HG03280 (cell line): ENCODE results near the gene RING1.
"Not testable (repeated sequence)": the region's sequence is repeated elsewhere in the genome, so short reads cannot be mapped to it uniquely, and the experiment has no call there.

ENCODE experiments used
- ATAC-seq: cut with Tn5 transposase; IDR thresholded peaks from one replicate; pipeline ENCODE4 v1.9.1; 2021; ENCODE audit warnings: mild to moderate bottlenecking, moderate library complexity; ENCODE audit not compliant: unreplicated experiment

The RING1 gene

DNA sequence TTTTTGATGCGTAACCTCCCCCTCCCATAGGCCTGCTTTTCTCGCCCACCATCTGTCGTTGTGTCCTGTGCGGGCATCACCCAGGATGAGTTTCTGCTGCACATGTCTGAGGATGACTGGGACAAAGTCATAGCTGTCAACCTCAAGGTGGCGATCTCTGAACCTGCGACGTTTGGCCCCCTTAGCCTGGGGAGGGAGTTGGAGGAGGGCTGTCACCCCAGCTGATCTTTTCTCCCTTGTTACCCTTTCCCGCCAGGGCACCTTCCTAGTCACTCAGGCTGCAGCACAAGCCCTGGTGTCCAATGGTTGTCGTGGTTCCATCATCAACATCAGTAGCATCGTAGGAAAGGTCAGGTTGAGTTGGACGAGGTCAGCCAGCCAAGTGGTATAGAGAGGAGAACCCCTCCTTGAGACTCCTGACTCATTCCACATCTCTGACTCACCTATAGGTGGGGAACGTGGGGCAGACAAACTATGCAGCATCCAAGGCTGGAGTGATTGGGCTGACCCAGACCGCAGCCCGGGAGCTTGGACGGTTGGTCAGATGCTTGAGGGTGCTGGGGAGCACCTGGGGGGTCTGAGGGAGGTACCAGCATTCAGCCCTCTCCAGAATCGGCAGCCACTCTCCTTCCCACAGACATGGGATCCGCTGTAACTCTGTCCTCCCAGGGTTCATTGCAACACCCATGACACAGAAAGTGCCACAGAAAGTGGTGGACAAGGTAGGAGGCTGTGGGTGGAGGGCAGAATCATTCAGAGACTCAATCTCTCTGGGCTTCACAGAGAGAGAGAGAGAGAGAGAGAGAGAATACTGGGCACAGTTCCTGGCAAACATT is 2.9 kb upstream of the RING1 start:
- no peak for ATAC-seq

- no peak for ATAC-seq
Measured at GRCh38 chr6:33206027-33206863, 2.1 kb upstream of the RING1 start.

DNA sequence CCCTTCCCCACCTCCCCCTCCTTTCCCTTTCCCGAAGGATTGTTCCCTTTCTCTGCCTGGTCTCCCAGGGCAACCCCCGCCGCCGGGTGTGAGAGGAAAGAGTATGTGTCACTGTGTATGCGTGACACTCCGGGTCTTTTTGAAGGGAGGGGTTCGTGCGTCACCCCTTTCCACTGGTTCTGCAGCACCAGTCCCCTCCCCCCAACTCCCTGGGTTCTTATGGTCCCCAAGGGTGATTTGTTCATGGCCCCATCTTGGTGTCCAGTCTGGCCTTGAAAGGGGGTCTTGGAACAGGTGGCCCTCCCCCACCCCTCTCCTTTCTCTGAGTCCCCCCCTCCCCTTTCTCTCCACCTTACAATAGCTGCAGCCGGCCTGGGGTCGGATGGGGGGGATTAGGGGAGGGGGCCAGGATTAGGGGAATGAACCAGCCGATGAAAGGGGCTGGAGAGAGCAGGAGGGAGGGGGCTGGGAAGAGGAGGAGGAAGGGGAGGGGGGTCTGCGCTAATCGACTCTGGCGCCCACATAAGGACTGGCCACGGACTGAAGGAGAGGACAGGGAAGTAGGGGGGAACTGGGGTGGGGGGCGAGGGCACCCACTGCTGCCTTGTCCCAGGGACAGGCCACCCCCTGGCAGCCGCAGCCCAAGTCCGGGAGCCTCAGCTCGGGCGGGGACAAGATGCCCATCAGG is 1.3 kb upstream of the RING1 start:
- no peak for ATAC-seq

DNA sequence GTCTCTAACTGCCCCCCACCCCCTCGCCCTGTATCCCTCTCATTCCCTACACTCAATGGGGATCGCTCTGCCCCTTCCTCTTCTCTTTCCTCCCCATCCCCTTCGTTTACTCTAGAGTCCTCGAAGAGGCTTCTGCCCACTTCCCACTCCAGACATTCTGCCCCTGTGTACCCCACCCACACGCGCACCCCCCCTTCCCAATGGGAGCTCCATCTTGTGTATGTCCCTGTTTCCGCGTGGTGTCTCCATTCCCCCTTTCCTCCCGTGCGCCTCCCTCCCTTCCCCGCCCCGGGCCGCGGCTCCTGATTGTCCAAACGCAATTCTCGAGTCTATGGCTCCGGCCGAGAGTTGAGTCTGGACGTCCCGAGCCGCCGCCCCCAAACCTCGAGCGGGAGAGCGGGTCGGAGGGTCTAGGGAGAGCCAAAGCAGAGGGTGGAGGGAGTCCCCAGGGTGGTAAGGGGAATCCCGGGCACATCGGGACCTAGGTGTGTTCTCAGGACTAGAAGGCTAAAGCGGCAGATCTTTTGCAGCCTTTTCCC is 679 bp upstream of the RING1 start:
- ATAC-seq = no peak

GRCh38 chr6:33209856-33210255 is 1.6 kb downstream of the RING1 start:
- no peak for ATAC-seq

GRCh38 chr6:33211136-33211535 is 2.8 kb downstream of the RING1 start:
- ATAC-seq = no peak

DNA sequence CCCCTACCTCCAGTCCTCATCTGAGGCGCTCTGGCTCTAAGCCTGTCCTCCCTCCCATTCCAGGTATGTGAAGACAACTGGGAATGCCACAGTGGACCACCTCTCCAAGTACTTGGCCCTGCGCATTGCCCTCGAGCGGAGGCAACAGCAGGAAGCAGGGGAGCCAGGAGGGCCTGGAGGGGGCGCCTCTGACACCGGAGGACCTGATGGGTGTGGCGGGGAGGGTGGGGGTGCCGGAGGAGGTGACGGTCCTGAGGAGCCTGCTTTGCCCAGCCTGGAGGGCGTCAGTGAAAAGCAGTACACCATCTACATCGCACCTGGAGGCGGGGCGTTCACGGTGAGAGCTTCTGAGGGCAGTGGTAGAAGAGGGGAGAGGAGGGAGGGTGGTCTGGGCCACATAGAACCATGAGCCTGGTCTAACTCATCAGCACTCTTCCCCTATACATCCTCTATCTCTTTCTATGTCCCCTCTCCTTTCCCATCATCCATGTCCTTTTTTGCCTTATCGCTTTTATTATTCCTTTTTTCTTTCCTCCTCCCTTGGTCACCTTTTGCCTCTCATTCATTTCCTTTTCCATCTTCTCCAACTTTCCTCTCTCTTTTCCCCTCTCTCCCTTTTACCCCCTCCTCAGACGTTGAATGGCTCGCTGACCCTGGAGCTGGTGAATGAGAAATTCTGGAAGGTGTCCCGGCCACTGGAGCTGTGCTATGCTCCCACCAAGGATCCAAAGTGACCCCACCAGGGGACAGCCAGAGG is 3.5 kb downstream of the RING1 start:
- ATAC-seq = no peak

- ATAC-seq = no peak
Measured at GRCh38 chr6:33212857-33213165, 4.5 kb downstream of the RING1 start.

DNA sequence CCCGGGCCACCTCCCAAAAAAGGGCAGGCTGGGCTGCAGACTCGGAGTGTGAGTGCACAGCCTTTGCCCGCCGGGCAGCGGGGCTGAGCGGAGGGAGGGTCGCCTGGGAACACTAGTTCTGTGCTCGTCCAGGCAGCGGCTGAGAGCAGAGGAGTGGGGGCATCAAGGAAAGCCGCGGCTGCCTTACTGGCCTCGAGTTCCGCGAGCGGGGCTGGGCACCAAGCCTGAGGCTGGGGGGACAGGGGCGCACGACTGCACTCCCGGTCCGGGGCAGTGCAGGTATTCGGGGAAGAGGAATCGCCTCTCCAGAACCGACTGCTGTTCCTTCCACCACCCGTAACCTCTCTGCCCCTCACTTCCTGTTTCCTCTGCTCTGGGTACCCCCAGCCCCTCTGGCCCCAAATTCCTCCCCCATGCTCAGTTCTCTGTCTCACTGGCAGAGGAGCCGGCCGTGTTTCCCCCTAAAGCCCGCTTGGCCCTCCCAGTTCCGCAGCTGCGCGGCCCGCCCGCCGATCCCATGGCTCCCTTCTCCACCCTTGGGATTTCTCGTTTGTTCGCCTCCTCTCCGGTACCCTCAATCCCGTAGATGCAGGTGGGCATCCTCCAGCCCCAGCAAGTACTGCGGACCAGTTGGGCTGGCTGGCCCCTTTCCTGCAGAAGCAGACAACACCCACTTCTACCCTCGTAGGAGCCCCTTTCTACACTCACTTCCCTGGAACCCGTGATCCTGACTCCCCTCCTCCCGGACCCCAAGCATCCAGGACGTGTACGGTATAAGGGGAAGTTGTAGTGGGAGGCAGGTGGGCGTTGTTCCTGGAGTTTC is 5.1 kb downstream of the RING1 start:
- no peak for ATAC-seq

GRCh38 chr6:33213989-33214335 is 5.7 kb downstream of the RING1 start:
- no peak for ATAC-seq

DNA sequence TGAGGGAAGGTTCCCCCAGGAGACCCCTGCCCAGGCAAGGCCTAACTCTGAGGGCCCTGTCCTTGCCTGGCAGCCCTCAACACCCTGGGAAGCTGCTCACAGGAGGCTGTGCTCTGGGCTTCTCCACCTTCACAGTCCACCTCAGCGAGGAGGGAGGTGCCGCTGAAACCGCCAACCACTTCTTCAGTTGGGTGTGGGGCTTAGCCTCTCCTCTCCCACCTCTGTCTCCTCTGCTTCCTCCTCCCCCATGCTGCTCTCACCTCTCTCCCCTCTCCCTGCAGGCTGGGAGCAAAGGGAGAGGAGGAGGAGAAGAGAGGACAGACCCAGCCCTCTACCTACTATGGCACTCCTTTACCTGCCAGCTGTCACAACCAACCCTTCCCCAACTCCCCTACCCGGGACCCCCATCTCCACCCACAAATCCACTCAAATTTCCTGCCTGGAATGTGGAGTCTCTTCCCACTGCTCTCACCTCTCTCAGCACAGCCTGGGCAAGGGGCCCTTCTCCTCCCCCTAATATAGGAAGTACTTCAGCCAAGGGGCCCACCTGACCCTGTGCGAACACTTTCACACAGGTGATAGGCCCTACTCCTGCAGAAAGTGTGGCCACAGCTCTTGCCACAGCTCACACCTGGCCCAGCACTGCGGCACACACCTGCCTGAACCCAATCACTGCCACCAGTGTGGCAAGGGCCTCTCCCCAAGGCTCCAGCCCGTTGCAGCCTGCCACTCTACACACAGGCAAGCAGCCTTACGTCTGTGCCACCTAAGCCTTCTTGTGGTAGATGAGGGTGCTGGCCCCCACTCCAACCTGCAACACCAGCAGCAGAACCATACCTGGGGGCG is 7.2 kb downstream of the RING1 start:
- no peak for ATAC-seq

GRCh38 chr6:33216117-33216649 is 7.9 kb downstream of the RING1 start:
- no peak for ATAC-seq

DNA sequence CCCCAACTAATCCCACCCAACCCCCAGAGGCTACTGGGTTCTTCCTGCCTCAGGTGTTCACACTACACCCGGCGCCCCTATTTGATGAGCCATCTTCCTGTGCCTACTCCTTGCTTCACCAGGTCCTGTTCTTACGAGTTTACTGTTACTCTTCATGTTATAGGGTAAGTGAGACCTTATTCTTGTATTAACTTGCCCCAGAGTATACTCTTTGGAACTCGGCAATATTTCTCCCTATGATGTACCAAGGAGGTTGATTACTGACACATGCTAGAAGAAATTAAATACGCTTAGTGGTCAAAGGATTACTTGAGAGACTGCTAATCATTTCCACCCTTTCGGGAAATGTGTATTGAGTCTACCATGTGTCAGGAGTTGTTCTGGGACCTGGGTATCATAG is 8.9 kb downstream of the RING1 start:
- ATAC-seq = no peak

- ATAC-seq = no peak
Measured at GRCh38 chr6:33217681-33218080, 9.4 kb downstream of the RING1 start.

- ATAC-seq = not testable (repeated sequence)
Measured at GRCh38 chr6:33226503-33227120, 18.3 kb downstream of the RING1 start.

- no peak for ATAC-seq
Measured at GRCh38 chr6:33235221-33235634, 26.9 kb downstream of the RING1 start.

DNA sequence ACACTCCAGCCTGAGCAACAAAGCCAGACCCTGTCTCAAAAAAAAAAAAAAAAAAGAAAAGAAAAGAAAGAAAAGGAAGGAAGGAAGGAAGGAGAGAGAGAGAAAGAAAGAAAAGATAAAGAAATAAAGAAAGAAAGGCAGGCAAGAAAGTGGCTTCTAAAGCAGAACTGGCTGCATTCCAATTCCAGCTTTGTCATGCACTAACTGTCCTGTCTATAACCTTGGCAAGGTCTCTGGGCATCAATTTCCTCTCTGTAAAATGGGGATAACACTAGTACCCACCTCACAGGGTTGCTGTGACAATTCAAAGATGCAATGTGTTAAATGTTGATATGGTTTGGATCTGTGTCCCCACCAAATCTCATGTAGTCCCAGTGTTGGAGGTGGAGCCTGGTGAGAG is 28.0 kb downstream of the RING1 start:
- ATAC-seq = no peak

DNA sequence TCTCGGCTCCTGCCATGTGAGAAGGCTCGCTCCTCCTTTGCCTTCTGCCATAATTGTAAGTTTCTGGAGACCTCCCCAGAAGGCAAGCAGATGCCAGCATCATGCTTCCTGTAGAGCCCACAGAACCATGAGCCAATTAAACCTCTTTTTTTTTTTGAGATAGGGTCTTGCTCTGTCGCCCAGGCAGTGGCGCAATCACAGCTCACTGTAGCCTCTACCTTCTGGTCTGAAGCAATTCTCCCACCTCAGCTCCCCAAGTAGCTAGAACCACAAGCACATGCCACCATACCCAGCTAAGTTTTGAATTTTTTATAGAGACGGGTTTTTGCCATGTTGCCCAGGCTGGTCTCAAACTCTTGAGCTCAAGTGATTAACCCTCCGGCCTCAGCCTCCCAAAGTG is 28.6 kb downstream of the RING1 start:
- no peak for ATAC-seq
